22Rv1 (cell line): ENCODE results near the gene VEGFA.

ENCODE experiments used
- CTCF ChIP-seq: fragments of 450-650 bp; IDR thresholded peaks from 2 replicates; pipeline ENCODE4 v1.5.1; 2017; ENCODE audit warnings: mild to moderate bottlenecking
- ZFX ChIP-seq: fragments of 450-650 bp; IDR thresholded peaks from 2 replicates; pipeline ENCODE4 v1.6.1; 2017; ENCODE audit warnings: antibody characterized with exemption, borderline replicate concordance

GRCh38 chr6:43823879-43824702 is 54.1 kb downstream of the VEGFA start:
- TF ChIP-seq CTCF (no peak), ZFX (no peak)
